K562 (cell line): ENCODE results near the gene CAMK2G. TPM values are rescaled to one million over a fixed set of nuclear protein-coding genes. Genes with fewer than 3 reads are reported as not detected.

Source experiments
- ATAC-seq: fragments of 200-7000 bp; cut with Tn5 transposase; 3 replicates; pipeline ENCODE4 v1.9.1; 2020; ENCODE audit warnings: moderate library complexity
- BruUV-seq: library from RNA; stranded (reverse); fragments of 400-500 nt; replicated peaks from 2 replicates; lab custom pipeline; 2021; lab: Mats Ljungman, UMichigan
- CTCF ChIA-PET: fragments of 300-600 bp; formaldehyde crosslinking; extraction: SDS; loops from one replicate; lab custom pipeline; 2021; ENCODE audit warnings: low intra/inter-chr PET ratio; lab: Yijun Ruan, JAX
- POLR2A ChIA-PET: fragments of 300-600, 350-650 bp; sonication (Branson Sonifier 250); formaldehyde crosslinking; extraction: SDS; loops from one replicate; lab custom pipeline; 2021; ENCODE audit warnings: antibody characterized with exemption, inconsistent platforms; lab: Yijun Ruan, JAX
- DNase-seq, 4 experiments: peaks; one replicate each; pipeline versions ENCODE4 v3.0.0 to v3.0.0-alpha.2; 2011 to 2018; ENCODE audit warnings: low spot score in 3 of 4, mixed read lengths in 3 of 4; ENCODE audit errors: extremely low read depth in 1 of 4
- FAIRE-seq: peaks from 2 replicates; lab custom pipeline; 2011; peaks lifted over from hg19 to GRCh38; lab: Jason Lieb, UNC
- H2AFZ ChIP-seq: 2 replicates; pipeline ENCODE4 v1.6.0; 2011; ENCODE audit warnings: low read depth, low read length, control low read depth, inconsistent platforms
- H3K27ac ChIP-seq: fragments of 200-600 bp; 3 replicates; pipeline ENCODE4 v1.8.0; 2011; ENCODE audit warnings: low read depth, mild to moderate bottlenecking, control low read depth, inconsistent platforms, low read length, moderate library complexity, mixed read lengths; ENCODE audit errors: extremely low read depth
- H3K27me3 ChIP-seq, 2 experiments: fragments of 300-600 bp in 1 of 2; 2 replicates in 1 of 2; 3 replicates in 1 of 2; pipeline versions ENCODE4 v1.6.0 to v1.8.0; 2011; ENCODE audit warnings: inconsistent platforms in 2 of 2, low read length in 2 of 2, mild to moderate bottlenecking in 1 of 2, mixed read lengths in 1 of 2, moderate library complexity in 1 of 2; ENCODE audit not compliant: control insufficient read depth in 2 of 2, insufficient read depth in 2 of 2
- H3K36me3 ChIP-seq: fragments of 300-600 bp; 3 replicates; pipeline ENCODE4 v1.8.0; 2011; ENCODE audit warnings: mild to moderate bottlenecking, low read length, inconsistent platforms; ENCODE audit not compliant: control insufficient read depth, insufficient read depth
- H3K4me1 ChIP-seq, 2 experiments: fragments of 200-600 bp in 1 of 2; replicated peaks in 1 of 2; 2 replicates in 1 of 2; 3 replicates in 1 of 2; pipeline versions ENCODE4 v1.5.1 to v1.8.0; 2011; ENCODE audit warnings: inconsistent platforms in 2 of 2, low read length in 2 of 2, mild to moderate bottlenecking in 1 of 2, mixed read lengths in 1 of 2, moderate library complexity in 1 of 2; ENCODE audit not compliant: control insufficient read depth in 2 of 2, insufficient read depth in 2 of 2
- H3K4me2 ChIP-seq: 2 replicates; pipeline ENCODE4 v1.6.1; 2011; ENCODE audit warnings: low read length, control low read depth, inconsistent platforms, mixed read lengths; ENCODE audit not compliant: insufficient read depth
- H3K4me3 ChIP-seq: fragments of 200-600 bp; sonication (generic), shearing (Covaris generic); 2 replicates; pipeline ENCODE4 v1.5.1; 2016; ENCODE audit warnings: control low read depth, inconsistent platforms
- H3K79me2 ChIP-seq: fragments of 200-600 bp; 3 replicates; pipeline ENCODE4 v1.8.0; 2011; ENCODE audit warnings: low read length, inconsistent platforms; ENCODE audit not compliant: control insufficient read depth, insufficient read depth
- H3K9ac ChIP-seq, 2 experiments: 2 replicates each; pipeline versions ENCODE4 v1.6.0 to v1.6.1; 2011; ENCODE audit warnings: low read depth in 2 of 2, low read length in 2 of 2, control low read depth in 1 of 2, inconsistent platforms in 1 of 2, mild to moderate bottlenecking in 1 of 2, mixed read lengths in 1 of 2; ENCODE audit not compliant: insufficient read depth in 1 of 2
- H3K9me1 ChIP-seq: one replicate; pipeline ENCODE4 v1.6.0; 2011; ENCODE audit warnings: inconsistent platforms, mild to moderate bottlenecking, low read length, moderate library complexity; ENCODE audit not compliant: control insufficient read depth, insufficient read depth
- H3K9me3 ChIP-seq: replicated peaks from 2 replicates; pipeline ENCODE4 v1.5.1; 2011; ENCODE audit warnings: low read depth, low read length, inconsistent platforms; ENCODE audit not compliant: control insufficient read depth, insufficient read depth
- H4K20me1 ChIP-seq: replicated peaks from 2 replicates; pipeline ENCODE4 v1.6.1; 2011; ENCODE audit warnings: low read length, inconsistent platforms, mixed read lengths; ENCODE audit not compliant: control insufficient read depth, insufficient read depth
- C11orf30 ChIP-seq: fragments of 450-650 bp; IDR thresholded peaks from 2 replicates; pipeline ENCODE4 v1.6.1; 2016; ENCODE audit warnings: low read depth, mild to moderate bottlenecking
- CBFA2T3 ChIP-seq: fragments of 450-650 bp; IDR thresholded peaks from 2 replicates; pipeline ENCODE4 v1.6.1; 2017
- CCAR2 ChIP-seq: fragments of 200-400 bp; formaldehyde crosslinking; IDR thresholded peaks from 2 replicates; pipeline ENCODE4 v1.6.1; 2017; ENCODE audit warnings: mild to moderate bottlenecking, low read depth, low read length
- E2F5 ChIP-seq: sonication (generic); formaldehyde crosslinking; IDR thresholded peaks from 2 replicates; pipeline ENCODE4 v1.8.0; 2022; ENCODE audit warnings: mild to moderate bottlenecking, missing genetic modification reagents
- EHMT2 ChIP-seq: fragments of 450-650 bp; IDR thresholded peaks from 2 replicates; pipeline ENCODE4 v1.6.1; 2018; ENCODE audit warnings: antibody characterized with exemption
- EP300 ChIP-seq: IDR thresholded peaks from 2 replicates; pipeline ENCODE4 v1.6.1; 2012; ENCODE audit warnings: low read length, improper control_type of control experiment
- NFXL1 ChIP-seq: fragments of 450-650 bp; formaldehyde crosslinking; IDR thresholded peaks from 2 replicates; pipeline ENCODE4 v1.4.0; 2021; ENCODE audit warnings: mild to moderate bottlenecking
- RBM17 ChIP-seq: fragments of 200-400 bp; formaldehyde crosslinking; IDR thresholded peaks from 2 replicates; pipeline ENCODE4 v1.6.1; 2017; ENCODE audit warnings: low read depth, mild to moderate bottlenecking, low read length, borderline replicate concordance
- RFX1 ChIP-seq: fragments of 450-650 bp; IDR thresholded peaks from 2 replicates; pipeline ENCODE4 v1.6.1; 2016; ENCODE audit warnings: mild to moderate bottlenecking, moderate library complexity
- RUNX1 ChIP-seq: sonication (generic); IDR thresholded peaks from 2 replicates; pipeline ENCODE4 v1.6.1; 2016; ENCODE audit warnings: antibody characterized with exemption, low read depth
- TAL1 ChIP-seq: fragments of 450-650 bp; IDR thresholded peaks from 2 replicates; pipeline ENCODE4 v1.6.1; 2016; ENCODE audit warnings: mild to moderate bottlenecking
- TCF3 ChIP-seq: sonication (generic); formaldehyde crosslinking; IDR thresholded peaks from 2 replicates; pipeline ENCODE4 v1.4.0; 2020; ENCODE audit warnings: mild to moderate bottlenecking, missing genetic modification reagents
- ZNF133 ChIP-seq: fragments of 250-450 bp; sonication (Bioruptor Pico); IDR thresholded peaks from 2 replicates; pipeline ENCODE4 v1.4.0; 2020; ENCODE audit warnings: mild to moderate bottlenecking
- ZNF592 ChIP-seq: fragments of 450-650 bp; IDR thresholded peaks from 2 replicates; pipeline ENCODE4 v1.6.1; 2017; ENCODE audit warnings: antibody characterized with exemption, mild to moderate bottlenecking
- WGBS: fragments of 100-300 bp; shearing (Covaris generic); methylation state at CpG from one replicate; pipeline ENCODE4 v1.1.6; 2016; ENCODE audit warnings: low coverage, mixed read lengths; ENCODE audit not compliant: insufficient coverage; ENCODE audit errors: missing lambda C conversion rate; 5-methylcytosine and 5-hydroxymethylcytosine counted together
- in situ Hi-C: fragments of 300-500 bp; cut with MboI; formaldehyde crosslinking; loops from 4 replicates; pipeline ENCODE4 v1.15.0; 2018; ENCODE audit warnings: inconsistent platforms, mixed read lengths
- intact Hi-C: fragments of 100-400 bp; cut with micrococcal nuclease; formaldehyde crosslinking; loops from 2 replicates; pipeline ENCODE4 v1.14.2; 2022
- polyA plus RNA-seq, 8 experiments: library from polyadenylated mRNA; depleted of rRNA in 4 of 8; stranded (reverse) in 5 of 8; unstranded in 3 of 8; fragments of >200 nt; fragmentation: Nextera tagmentation in 2 of 8; fragmentation: Illumina TruSeq in 1 of 8; extraction: Ambion mirVana in 2 of 8; extraction: Trizol in 1 of 8; gene quantifications; 2 replicates each; pipeline versions ENCODE4 v1.2.1 to v1.2.3, GENCODE V29; 2011 to 2014; ENCODE audit warnings: inconsistent platforms in 1 of 8, missing spikeins in 1 of 8
- total RNA-seq, 7 experiments: library from RNA; depleted of rRNA in 6 of 7; stranded (reverse); fragments of >200 nt in 6 of 7; fragmentation: Illumina TruSeq in 2 of 7; extraction: Trizol in 2 of 7; gene quantifications; 2 replicates each; pipeline versions ENCODE4 v1.2.1 to v1.2.3, GENCODE V29; 2011 to 2021; ENCODE audit warnings: low replicate concordance in 1 of 7
- TF ChIP-seq, protein P1 (sequence below): fragments of 450-650 bp; IDR thresholded peaks from 2 replicates; pipeline ENCODE4 v1.7.1; 2018; ENCODE audit warnings: mild to moderate bottlenecking, low read depth; ENCODE audit not compliant: partially characterized antibody

Gene CAMK2G
- total and polyA plus RNA-seq, 9 of the 15 experiments (the other 6 are each of a cell fraction or from before 2014, with no cell fraction given), result 9.0 to 37.9 (median 32.6) TPM

- 37% methylated on average over 6 of the region's 6 CpGs for WGBS
- Histone ChIP-seq H3K9ac (peak overlapping the region; percentile 10 to 57; a peak in 2 of 4 replicates), H3K27ac (peak overlapping the region; percentile 36; the same call in 2 of the 3 replicates), H3K79me2 (no peaks in the 10 kb centered on the region), H3K9me1 (no peaks in the 10 kb centered on the region), H2AFZ (peak overlapping the region; percentile 81), H3K4me1 (peaks cover 11 to 19% of the 10 kb centered on the region in 2 experiments; a peak in 4 of 5 replicates), H3K4me2 (0 out of 2 replicates have a peak overlapping the region, but pooled peaks have one; percentile 15), H3K36me3 (no peaks in the 10 kb centered on the region), H3K4me3 (no peak overlapping the region), H3K9me3 (no peaks in the 10 kb centered on the region), H3K27me3 (no peaks in the 10 kb centered on the region), H4K20me1 (no peaks in the 10 kb centered on the region)
- DNase-seq (peak in 1 of 4 experiments; percentile 56), FAIRE-seq (peak; percentile 76), ATAC-seq (peak; percentile 64)
- intact Hi-C loops, result no loop called here
- no TSS peak for BruUV-seq
- ChIA-PET POLR2A (interaction anchor here (0.6 to 1.8 kb wide), 16 partner anchors 8 to 170 kb away, joined by 3 to 7 read pairs (median 3); partner anchors contain the start of genes CAMK2G and VCL), CTCF (no interaction called here)
- in situ Hi-C loops, result no loop called here
- peak; percentile 50; the same call in 1 of the 2 replicates for TF ChIP-seq EP300
- TF ChIP-seq C11orf30, result no peak
- peak; percentile 68 for TF ChIP-seq CBFA2T3
- TF ChIP-seq ZNF592, result peak; percentile 58; the same call in 1 of the 2 replicates
- TF ChIP-seq ZNF133 (CRISPR knock-in tag), result no peak
- TF ChIP-seq TAL1, result peak; percentile 26; the same call in 1 of the 2 replicates
- TF ChIP-seq RBM17, result no peak
- TF ChIP-seq TCF3, result peak; percentile 57
- no peak for TF ChIP-seq RFX1
- TF ChIP-seq EHMT2, result 0 out of 2 replicates have a peak, but pooled peaks have one; percentile 40
- no peak for TF ChIP-seq CCAR2
- no peak for TF ChIP-seq NFXL1 (CRISPR knock-in tag)
- TF ChIP-seq RUNX1, result no peak
- 0 out of 2 replicates have a peak, but pooled peaks have one; percentile 43 for TF ChIP-seq E2F5 (CRISPR knock-in tag)
- TF ChIP-seq, protein P1, sequence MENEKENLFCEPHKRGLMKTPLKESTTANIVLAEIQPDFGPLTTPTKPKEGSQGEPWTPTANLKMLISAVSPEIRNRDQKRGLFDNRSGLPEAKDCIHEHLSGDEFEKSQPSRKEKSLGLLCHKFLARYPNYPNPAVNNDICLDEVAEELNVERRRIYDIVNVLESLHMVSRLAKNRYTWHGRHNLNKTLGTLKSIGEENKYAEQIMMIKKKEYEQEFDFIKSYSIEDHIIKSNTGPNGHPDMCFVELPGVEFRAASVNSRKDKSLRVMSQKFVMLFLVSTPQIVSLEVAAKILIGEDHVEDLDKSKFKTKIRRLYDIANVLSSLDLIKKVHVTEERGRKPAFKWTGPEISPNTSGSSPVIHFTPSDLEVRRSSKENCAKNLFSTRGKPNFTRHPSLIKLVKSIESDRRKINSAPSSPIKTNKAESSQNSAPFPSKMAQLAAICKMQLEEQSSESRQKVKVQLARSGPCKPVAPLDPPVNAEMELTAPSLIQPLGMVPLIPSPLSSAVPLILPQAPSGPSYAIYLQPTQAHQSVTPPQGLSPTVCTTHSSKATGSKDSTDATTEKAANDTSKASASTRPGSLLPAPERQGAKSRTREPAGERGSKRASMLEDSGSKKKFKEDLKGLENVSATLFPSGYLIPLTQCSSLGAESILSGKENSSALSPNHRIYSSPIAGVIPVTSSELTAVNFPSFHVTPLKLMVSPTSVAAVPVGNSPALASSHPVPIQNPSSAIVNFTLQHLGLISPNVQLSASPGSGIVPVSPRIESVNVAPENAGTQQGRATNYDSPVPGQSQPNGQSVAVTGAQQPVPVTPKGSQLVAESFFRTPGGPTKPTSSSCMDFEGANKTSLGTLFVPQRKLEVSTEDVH, result no peak
Measured at GRCh38 chr10:73894245-73894971, 20.1 kb upstream of the CAMK2G start.
